Iris pigment epithelial cell (primary cell): ENCODE data around the gene NR5A1.

ENCODE experiments used
- DNase-seq: peaks from one replicate; pipeline ENCODE4 v3.0.0-alpha.2; 2011; ENCODE audit warnings: low read depth

Gene NR5A1

GRCh38 chr9:124440786-124441185 lies 66.4 kb downstream of the NR5A1 start:
- no peak for DNase-seq

DNA sequence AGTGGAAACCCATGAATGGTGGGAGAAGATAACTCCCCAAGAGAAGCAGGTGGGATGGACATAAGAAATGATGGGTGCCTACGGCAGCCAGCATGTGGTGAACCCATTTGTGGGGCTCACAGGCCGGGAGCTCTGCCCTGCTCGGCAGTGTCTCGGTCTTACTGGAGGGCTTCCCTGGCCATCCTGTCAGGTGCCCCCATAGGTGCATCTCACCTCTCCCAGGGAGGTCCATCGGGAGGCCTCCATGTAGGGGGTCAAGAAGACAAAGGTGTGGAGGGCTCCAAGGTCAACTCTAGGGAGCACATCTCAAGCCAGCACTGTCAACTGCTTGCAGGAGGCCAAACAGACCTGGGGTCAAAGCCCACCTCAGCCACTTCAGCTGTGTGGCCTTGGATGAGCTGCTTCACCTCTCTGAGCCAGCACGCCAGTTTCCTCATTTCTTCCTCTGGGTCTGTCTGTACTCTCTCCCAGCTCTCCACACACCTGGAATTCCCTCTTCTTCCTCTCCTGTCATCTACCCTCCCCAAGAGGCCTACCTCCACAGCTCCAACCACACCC lies 67.4 kb downstream of the NR5A1 start:
- no peak for DNase-seq

GRCh38 chr9:124439086-124439485 lies 68.1 kb downstream of the NR5A1 start:
- DNase-seq: no peak

GRCh38 chr9:124438091-124438490 lies 69.1 kb downstream of the NR5A1 start:
- DNase-seq: no peak

DNA sequence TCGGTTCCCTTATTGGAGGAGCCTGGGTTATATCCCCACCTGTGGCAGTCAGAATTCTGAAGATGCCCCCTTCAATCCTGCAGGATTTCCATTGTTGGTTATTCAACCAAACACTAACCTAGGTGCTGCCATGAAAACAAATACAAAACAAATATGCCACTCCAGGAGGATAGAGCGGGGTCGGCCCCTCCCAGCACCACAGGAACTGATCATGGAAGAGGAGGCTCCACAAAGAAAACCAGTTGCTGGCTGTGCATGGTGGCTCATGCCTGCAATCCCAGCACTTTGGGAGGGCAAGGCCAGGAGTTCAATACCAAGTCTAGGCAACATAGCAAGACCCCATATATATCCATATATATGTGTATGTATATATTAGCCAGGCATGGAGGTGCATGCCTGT lies 70.1 kb downstream of the NR5A1 start:
- DNase-seq: no peak

DNA sequence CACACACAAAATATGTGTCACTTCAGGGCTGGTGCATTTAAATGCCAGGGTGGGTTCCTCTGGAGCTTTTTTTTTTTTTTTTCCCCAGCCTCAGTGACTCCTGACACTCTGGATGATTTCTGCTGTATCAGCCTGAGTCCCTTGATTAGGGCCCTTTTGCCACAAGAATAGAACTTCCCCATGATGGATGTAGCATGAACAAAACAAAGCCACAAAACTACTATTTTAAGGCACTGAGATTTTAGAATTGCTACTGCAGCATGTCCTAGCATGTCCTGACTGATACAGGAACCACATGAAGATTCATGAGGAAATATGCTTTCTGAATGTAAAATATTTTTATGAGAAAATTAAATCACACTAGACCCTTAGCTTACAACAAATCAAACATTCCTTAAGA lies 70.9 kb downstream of the NR5A1 start:
- DNase-seq: no peak
